Trophoblast cell (in vitro differentiated cells and primary cell): Measurements from ENCODE around the gene CLNK.

Experiments
- DNase-seq, 2 donors: peaks; one replicate each; pipeline ENCODE4 v3.0.0-alpha.2; 2016
- H2AFZ ChIP-seq: 2 replicates; pipeline ENCODE4 v1.6.1; 2013; ENCODE audit warnings: low read length, moderate library complexity, mild to moderate bottlenecking; ENCODE audit not compliant: insufficient read depth, poor library complexity
- H2AK5ac ChIP-seq: 2 replicates; pipeline ENCODE4 v1.6.1; 2013; ENCODE audit warnings: mild to moderate bottlenecking, low read length
- H2BK120ac ChIP-seq: 2 replicates; pipeline ENCODE4 v1.6.1; 2013; ENCODE audit warnings: low read length, mild to moderate bottlenecking, moderate library complexity; ENCODE audit not compliant: insufficient read depth, poor library complexity
- H2BK12ac ChIP-seq: 2 replicates; pipeline ENCODE4 v1.6.1; 2013; ENCODE audit warnings: mild to moderate bottlenecking, low read length, moderate library complexity
- H2BK5ac ChIP-seq: 2 replicates; pipeline ENCODE4 v1.6.1; 2013; ENCODE audit warnings: low read length, low read depth, moderate library complexity, mild to moderate bottlenecking; ENCODE audit not compliant: poor library complexity
- H3K14ac ChIP-seq: 2 replicates; pipeline ENCODE4 v1.6.1; 2013; ENCODE audit warnings: mild to moderate bottlenecking, low read length
- H3K18ac ChIP-seq: 2 replicates; pipeline ENCODE4 v1.6.1; 2013; ENCODE audit warnings: mild to moderate bottlenecking, low read length
- H3K23ac ChIP-seq: 2 replicates; pipeline ENCODE4 v1.6.1; 2013; ENCODE audit warnings: low read length
- H3K27ac ChIP-seq: 2 replicates; pipeline ENCODE4 v1.5.1; 2013; ENCODE audit warnings: low read depth, mild to moderate bottlenecking, inconsistent platforms, low read length, moderate library complexity
- H3K27me3 ChIP-seq: 2 replicates; pipeline ENCODE4 v1.6.1; 2013; ENCODE audit warnings: inconsistent platforms, mild to moderate bottlenecking, low read length, moderate library complexity; ENCODE audit not compliant: insufficient read depth
- H3K36me3 ChIP-seq, 2 experiments: 1 replicate in 1 of 2; 2 replicates in 1 of 2; pipeline ENCODE4 v1.6.1; 2013; ENCODE audit warnings: low read length in 2 of 2, mild to moderate bottlenecking in 2 of 2, moderate library complexity in 1 of 2; ENCODE audit not compliant: insufficient read depth in 2 of 2, control insufficient read depth in 1 of 2
- H3K4ac ChIP-seq: 2 replicates; pipeline ENCODE4 v1.6.1; 2013; ENCODE audit warnings: low read depth, mild to moderate bottlenecking, low read length, moderate library complexity
- H3K4me1 ChIP-seq, 2 experiments: 1 replicate in 1 of 2; 2 replicates in 1 of 2; pipeline ENCODE4 v1.6.1; 2013; ENCODE audit warnings: low read length in 2 of 2, mild to moderate bottlenecking in 2 of 2, moderate library complexity in 1 of 2; ENCODE audit not compliant: insufficient read depth in 2 of 2, control insufficient read depth in 1 of 2
- H3K4me2 ChIP-seq: 2 replicates; pipeline ENCODE4 v1.6.1; 2013; ENCODE audit warnings: inconsistent platforms, mild to moderate bottlenecking, low read length, moderate library complexity
- H3K4me3 ChIP-seq: 2 replicates; pipeline ENCODE4 v1.5.1; 2013; ENCODE audit warnings: mild to moderate bottlenecking, low read depth, low read length, inconsistent platforms
- H3K79me1 ChIP-seq: one replicate; pipeline ENCODE4 v1.6.1; 2013; ENCODE audit warnings: low read length
- H3K79me2 ChIP-seq: 2 replicates; pipeline ENCODE4 v1.6.1; 2013; ENCODE audit warnings: low read length, mild to moderate bottlenecking; ENCODE audit not compliant: control insufficient read depth, insufficient read depth, poor library complexity
- H3K9ac ChIP-seq: 2 replicates; pipeline ENCODE4 v1.6.1; 2013; ENCODE audit warnings: mild to moderate bottlenecking, low read length
- H3K9me3 ChIP-seq: 2 replicates; pipeline ENCODE4 v1.6.1; 2013; ENCODE audit warnings: low read depth, mild to moderate bottlenecking, control low read depth, inconsistent platforms, low read length; ENCODE audit not compliant: insufficient read depth
- H4K12ac ChIP-seq: 2 replicates; pipeline ENCODE4 v1.6.1; 2013; ENCODE audit warnings: low read depth, mild to moderate bottlenecking, low read length, moderate library complexity
- H4K8ac ChIP-seq: 2 replicates; pipeline ENCODE4 v1.6.1; 2013; ENCODE audit warnings: low read depth, mild to moderate bottlenecking, low read length, moderate library complexity
- H4K91ac ChIP-seq: one replicate; pipeline ENCODE4 v1.6.1; 2013; ENCODE audit warnings: low read depth, mild to moderate bottlenecking, low read length, moderate library complexity
- WGBS: extraction: QIAGEN DNeasy Blood & Tissue Kit; methylation state at CpG from one replicate; pipeline ENCODE4 v1.1.7; 2013; ENCODE audit warnings: missing lambda C conversion rate; ENCODE audit not compliant: insufficient read length, insufficient coverage; ENCODE audit errors: extremely low coverage; 5-methylcytosine and 5-hydroxymethylcytosine counted together

CLNK gene

DNA sequence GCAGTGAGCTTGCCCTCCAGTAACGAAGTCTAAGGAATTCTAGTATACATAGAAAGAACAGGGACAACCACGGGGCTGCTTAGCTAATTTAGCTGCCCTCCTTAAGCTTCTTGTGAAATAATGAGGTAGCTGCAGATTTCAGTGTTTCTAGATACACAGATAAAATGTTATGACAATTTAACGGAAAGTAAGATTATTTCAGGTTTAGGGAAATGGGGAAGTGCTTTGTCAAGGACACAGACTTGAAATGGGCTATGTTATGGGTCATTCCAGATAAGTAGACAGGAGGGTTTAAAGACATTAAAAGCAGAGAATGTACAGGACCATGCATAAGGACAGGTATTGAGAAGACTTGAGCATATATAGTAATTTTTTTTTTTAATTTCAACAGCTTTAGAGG, 193.2 kb downstream of the CLNK start:
- no peak overlapping the region for H3K9ac ChIP-seq
- no peaks in the 10 kb centered on the region for H3K4me1 ChIP-seq
- H3K27ac ChIP-seq: no peak overlapping the region
- no peak overlapping the region for H3K23ac ChIP-seq
- H2AK5ac ChIP-seq: no peak overlapping the region
- no peak overlapping the region for H2AFZ ChIP-seq
- no peak overlapping the region for H4K91ac ChIP-seq
- no CpG with 5 or more reads among the region's 3 CpGs for WGBS
- no peak overlapping the region for H2BK120ac ChIP-seq
- DNase-seq: no peak
- H4K8ac ChIP-seq: no peak overlapping the region
- no peak overlapping the region for H3K14ac ChIP-seq
- no peaks in the 10 kb centered on the region for H3K27me3 ChIP-seq
- H3K4me2 ChIP-seq: no peak overlapping the region
- H3K9me3 ChIP-seq: no peaks in the 10 kb centered on the region
- H3K4me3 ChIP-seq: no peak overlapping the region
- no peak overlapping the region for H4K12ac ChIP-seq
- no peaks in the 10 kb centered on the region for H3K79me1 ChIP-seq
- H3K36me3 ChIP-seq: no peaks in the 10 kb centered on the region
- H3K18ac ChIP-seq: no peak overlapping the region
- no peak overlapping the region for H2BK5ac ChIP-seq
- H2BK12ac ChIP-seq: no peak overlapping the region
- no peaks in the 10 kb centered on the region for H3K79me2 ChIP-seq
- H3K4ac ChIP-seq: no peak overlapping the region

- H3K9me3 ChIP-seq: no peaks in the 10 kb centered on the region
Measured at GRCh38 chr4:10490996-10491395, 193.6 kb downstream of the CLNK start.

DNA sequence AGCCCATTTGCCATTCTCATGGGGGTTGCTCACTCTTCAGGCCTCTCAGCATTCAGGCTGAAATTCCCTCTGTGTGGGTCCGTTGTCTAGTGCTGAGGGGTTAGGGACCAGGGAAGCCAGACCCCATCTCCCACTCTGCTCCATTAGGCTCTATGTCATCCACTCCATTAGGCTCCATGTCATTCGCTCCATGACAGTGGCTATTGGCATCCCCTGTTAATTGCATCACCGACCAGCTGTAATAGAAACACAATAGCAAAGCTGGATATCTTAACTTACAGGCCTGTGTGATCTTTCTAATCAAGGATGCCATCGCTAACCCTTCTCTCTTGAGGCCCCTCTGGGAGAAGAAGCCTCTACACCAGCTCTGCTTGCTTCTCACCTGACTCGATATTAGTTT, 201.7 kb downstream of the CLNK start:
- H3K9ac ChIP-seq: peak overlapping the region; percentile 19
- H3K18ac ChIP-seq: no peak overlapping the region
- no peaks in the 10 kb centered on the region for H3K36me3 ChIP-seq
- H2BK5ac ChIP-seq: no peak overlapping the region
- no peak overlapping the region for H3K14ac ChIP-seq
- no peak overlapping the region for H3K27ac ChIP-seq
- no peaks in the 10 kb centered on the region for H3K9me3 ChIP-seq
- no peak for DNase-seq
- no peak overlapping the region for H2BK120ac ChIP-seq
- H2BK12ac ChIP-seq: no peak overlapping the region
- no peak overlapping the region for H2AK5ac ChIP-seq
- H4K8ac ChIP-seq: no peak overlapping the region
- no peak overlapping the region for H2AFZ ChIP-seq
- no peaks in the 10 kb centered on the region for H3K79me2 ChIP-seq
- H3K4me1 ChIP-seq: peaks cover 0 to 2% of the 10 kb centered on the region in 2 experiments
- WGBS: no CpG with 5 or more reads among the region's 5 CpGs
- no peak overlapping the region for H4K12ac ChIP-seq
- no peak overlapping the region for H4K91ac ChIP-seq
- H3K27me3 ChIP-seq: no peaks in the 10 kb centered on the region
- no peak overlapping the region for H3K23ac ChIP-seq
- H3K4me3 ChIP-seq: no peak overlapping the region
- H3K4ac ChIP-seq: no peak overlapping the region
- H3K79me1 ChIP-seq: no peaks in the 10 kb centered on the region
- no peak overlapping the region for H3K4me2 ChIP-seq

More at GRCh38 chr4:10490996-10491395, 193.6 kb downstream of the CLNK start:
- Histone ChIP-seq H3K4ac (no peak overlapping the region), H3K36me3 (no peaks in the 10 kb centered on the region), H4K8ac (no peak overlapping the region), H2BK5ac (no peak overlapping the region), H3K14ac (no peak overlapping the region), H3K18ac (no peak overlapping the region), H3K79me1 (no peaks in the 10 kb centered on the region), H4K91ac (no peak overlapping the region), H3K4me3 (no peak overlapping the region), H3K79me2 (no peaks in the 10 kb centered on the region), H4K12ac (no peak overlapping the region), H2AK5ac (no peak overlapping the region), H3K9ac (no peak overlapping the region), H2AFZ (no peak overlapping the region), H3K27me3 (no peaks in the 10 kb centered on the region), H3K27ac (no peak overlapping the region), H3K23ac (no peak overlapping the region), H2BK120ac (no peak overlapping the region), H3K4me2 (no peak overlapping the region), H2BK12ac (no peak overlapping the region), H3K4me1 (no peaks in the 10 kb centered on the region)
- peak; percentile 56 to 90 for DNase-seq
- no CpG with 5 or more reads among the region's 5 CpGs for WGBS

DNA sequence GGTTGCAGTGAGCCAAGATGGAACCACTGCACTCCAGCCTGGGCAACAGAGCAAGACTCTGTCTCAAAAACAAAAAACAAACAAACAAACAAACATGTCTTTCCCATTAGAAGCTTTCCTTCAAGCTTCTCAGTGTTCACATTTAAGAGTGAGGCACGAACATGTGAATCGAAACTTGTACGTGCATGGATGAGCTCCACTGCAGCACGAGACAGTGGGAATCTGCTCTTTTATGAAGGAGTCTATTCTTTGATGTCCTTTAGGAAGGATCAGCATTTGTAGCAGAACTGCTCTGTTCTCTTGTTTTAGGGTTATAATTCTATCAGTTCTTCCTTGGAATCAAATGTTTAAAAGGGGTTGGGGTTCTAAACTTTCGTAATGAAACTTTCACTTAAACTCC, 204.0 kb downstream of the CLNK start:
- Histone ChIP-seq H3K4me2 (no peak overlapping the region), H2BK120ac (no peak overlapping the region), H4K91ac (no peak overlapping the region), H3K4ac (no peak overlapping the region), H3K27ac (no peak overlapping the region), H4K12ac (no peak overlapping the region), H3K36me3 (no peaks in the 10 kb centered on the region), H3K4me1 (peaks cover 0 to 2% of the 10 kb centered on the region in 2 experiments), H3K4me3 (no peak overlapping the region), H3K23ac (no peak overlapping the region), H3K9me3 (no peaks in the 10 kb centered on the region), H2AK5ac (no peak overlapping the region), H3K27me3 (no peaks in the 10 kb centered on the region), H3K14ac (no peak overlapping the region), H2BK12ac (no peak overlapping the region), H3K79me1 (no peaks in the 10 kb centered on the region), H2AFZ (no peak overlapping the region), H3K18ac (no peak overlapping the region), H4K8ac (no peak overlapping the region), H3K9ac (no peak overlapping the region), H3K79me2 (no peaks in the 10 kb centered on the region), H2BK5ac (no peak overlapping the region)
- DNase-seq: no peak
- no CpG with 5 or more reads among the region's 5 CpGs for WGBS
